ENCODE measurements around the gene ENTPD2. TPM values are rescaled to one million over a fixed set of nuclear protein-coding genes. Genes with fewer than 3 reads are reported as not detected.

ENTPD2 gene
- total RNA-seq, 4 donors from 2014 or later = 0.42 to 1.2 (median 1.0) TPM

DNA sequence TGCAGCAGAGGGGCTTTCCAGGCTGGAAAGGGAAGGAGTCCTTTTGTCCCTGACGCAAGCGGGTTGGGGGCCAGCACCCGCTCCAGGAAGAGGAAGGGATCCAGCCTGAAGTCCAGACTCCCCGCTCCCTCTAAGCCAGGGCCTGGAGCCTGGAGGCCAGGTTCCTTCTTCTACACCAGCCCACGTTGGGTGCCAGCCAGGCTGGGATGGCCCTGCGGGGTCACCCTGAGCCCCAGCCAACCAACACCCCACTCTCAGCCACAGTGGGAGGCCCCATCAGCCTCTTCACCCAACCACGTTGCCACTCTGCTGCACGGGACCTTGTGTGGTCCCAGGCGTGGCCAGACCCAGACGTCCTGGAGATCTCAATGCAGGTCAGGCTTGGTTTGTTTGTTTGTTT is 21.0 kb downstream of the ENTPD2 start:
- TF ChIP-seq EP300 (IDR thresholded peaks at IDR 0.05) (no peak), POLR2AphosphoS5 (IDR thresholded peaks at IDR 0.05) (no peak), POLR2A (IDR thresholded peaks at IDR 0.05; ENCODE audit: low read depth) (no peak)
- TF ChIP-seq, protein P1, sequence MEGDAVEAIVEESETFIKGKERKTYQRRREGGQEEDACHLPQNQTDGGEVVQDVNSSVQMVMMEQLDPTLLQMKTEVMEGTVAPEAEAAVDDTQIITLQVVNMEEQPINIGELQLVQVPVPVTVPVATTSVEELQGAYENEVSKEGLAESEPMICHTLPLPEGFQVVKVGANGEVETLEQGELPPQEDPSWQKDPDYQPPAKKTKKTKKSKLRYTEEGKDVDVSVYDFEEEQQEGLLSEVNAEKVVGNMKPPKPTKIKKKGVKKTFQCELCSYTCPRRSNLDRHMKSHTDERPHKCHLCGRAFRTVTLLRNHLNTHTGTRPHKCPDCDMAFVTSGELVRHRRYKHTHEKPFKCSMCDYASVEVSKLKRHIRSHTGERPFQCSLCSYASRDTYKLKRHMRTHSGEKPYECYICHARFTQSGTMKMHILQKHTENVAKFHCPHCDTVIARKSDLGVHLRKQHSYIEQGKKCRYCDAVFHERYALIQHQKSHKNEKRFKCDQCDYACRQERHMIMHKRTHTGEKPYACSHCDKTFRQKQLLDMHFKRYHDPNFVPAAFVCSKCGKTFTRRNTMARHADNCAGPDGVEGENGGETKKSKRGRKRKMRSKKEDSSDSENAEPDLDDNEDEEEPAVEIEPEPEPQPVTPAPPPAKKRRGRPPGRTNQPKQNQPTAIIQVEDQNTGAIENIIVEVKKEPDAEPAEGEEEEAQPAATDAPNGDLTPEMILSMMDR (IDR thresholded peaks at IDR 0.05) = no peak
- Histone ChIP-seq H3K27ac (replicated peaks in 1 of 4) (no peak overlapping the region), H3K4me3 (peak overlapping the region in 2 of 4 donors; percentile 27 to 39), H3K9me3 (no peaks in the 10 kb centered on the region), H3K27me3 (peaks cover 0 to 8% (median 0%) of the 10 kb centered on the region in 4 donors), H3K4me1 (peaks cover 20 to 34% (median 30%) of the 10 kb centered on the region in 4 donors), H3K36me3 (peaks cover 0 to 11% (median 9%) of the 10 kb centered on the region in 4 donors)
- 60% methylated on average over 5 of the region's 10 CpGs for WGBS
- intact Hi-C loops (cut with DNase I) = no loop called here
- DNase-seq (ENCODE audit: extremely low spot score) = no peak

DNA sequence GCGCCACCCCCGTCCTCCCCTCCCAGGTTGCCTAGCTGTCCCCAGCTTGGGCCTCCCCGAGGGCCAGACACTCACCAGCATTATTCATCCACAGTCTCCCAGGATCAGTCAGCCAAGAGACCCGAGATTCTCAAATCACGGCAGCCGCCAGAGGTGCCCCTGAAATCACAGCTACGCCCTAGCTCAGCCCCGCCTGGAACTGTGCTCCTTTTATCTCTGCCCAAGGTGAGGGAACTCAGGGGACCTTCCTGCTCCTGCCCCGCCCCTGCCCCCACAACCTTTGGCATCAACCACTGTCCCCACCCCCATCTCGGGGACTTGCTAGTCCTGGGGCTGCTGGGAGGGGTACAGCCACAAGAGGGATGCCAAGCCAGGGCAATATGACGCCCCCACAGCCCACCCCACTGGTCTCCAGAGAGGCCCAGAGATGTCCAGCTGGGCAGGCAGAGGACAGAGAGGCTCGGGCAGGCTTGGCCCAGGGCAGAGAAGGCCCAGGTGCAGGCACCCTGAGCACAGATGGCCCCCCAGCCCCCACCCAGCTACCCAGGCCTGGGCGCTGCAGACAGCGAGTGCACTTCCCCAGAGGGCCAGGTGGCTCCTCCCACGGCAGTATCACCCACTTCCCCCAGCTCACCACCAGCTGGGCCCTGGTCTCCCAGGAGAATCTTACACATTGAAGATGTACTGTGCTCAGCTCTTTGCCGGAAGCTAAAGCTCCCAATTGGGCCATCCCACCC is 21.8 kb downstream of the ENTPD2 start, which contains the start of gene FUT7:
TSS of gene FUT7 (minus strand) at position 185 of the 737 bp plus-strand sequence. CDS start at position 88, 97 bp downstream.
- Histone ChIP-seq H3K4me3 (peak within 1 kb of the TSS in 1 of 4 donors; percentile 38), H3K36me3 (peaks cover 0 to 3% (median 2%) of the 10 kb centered on the region in 4 donors), H3K9me3 (no peaks in the 10 kb centered on the region), H3K4me1 (peaks cover 26 to 40% (median 36%) of the 10 kb centered on the region in 4 donors), H3K27ac (replicated peaks in 1 of 4) (no peak within 1 kb of the TSS), H3K27me3 (peaks cover 0 to 8% (median 0%) of the 10 kb centered on the region in 4 donors)
- DNase-seq (ENCODE audit: extremely low spot score) = no peak
- 63% methylated on average over 13 of the region's 16 CpGs for WGBS
- intact Hi-C loops (cut with DNase I) = no loop called here
- no peak for TF ChIP-seq POLR2AphosphoS5 (IDR thresholded peaks at IDR 0.05)
- TF ChIP-seq, protein P1 (IDR thresholded peaks at IDR 0.05) = no peak
- TF ChIP-seq EP300 (IDR thresholded peaks at IDR 0.05) = no peak
- TF ChIP-seq POLR2A (IDR thresholded peaks at IDR 0.05; ENCODE audit: low read depth) = no peak

DNA sequence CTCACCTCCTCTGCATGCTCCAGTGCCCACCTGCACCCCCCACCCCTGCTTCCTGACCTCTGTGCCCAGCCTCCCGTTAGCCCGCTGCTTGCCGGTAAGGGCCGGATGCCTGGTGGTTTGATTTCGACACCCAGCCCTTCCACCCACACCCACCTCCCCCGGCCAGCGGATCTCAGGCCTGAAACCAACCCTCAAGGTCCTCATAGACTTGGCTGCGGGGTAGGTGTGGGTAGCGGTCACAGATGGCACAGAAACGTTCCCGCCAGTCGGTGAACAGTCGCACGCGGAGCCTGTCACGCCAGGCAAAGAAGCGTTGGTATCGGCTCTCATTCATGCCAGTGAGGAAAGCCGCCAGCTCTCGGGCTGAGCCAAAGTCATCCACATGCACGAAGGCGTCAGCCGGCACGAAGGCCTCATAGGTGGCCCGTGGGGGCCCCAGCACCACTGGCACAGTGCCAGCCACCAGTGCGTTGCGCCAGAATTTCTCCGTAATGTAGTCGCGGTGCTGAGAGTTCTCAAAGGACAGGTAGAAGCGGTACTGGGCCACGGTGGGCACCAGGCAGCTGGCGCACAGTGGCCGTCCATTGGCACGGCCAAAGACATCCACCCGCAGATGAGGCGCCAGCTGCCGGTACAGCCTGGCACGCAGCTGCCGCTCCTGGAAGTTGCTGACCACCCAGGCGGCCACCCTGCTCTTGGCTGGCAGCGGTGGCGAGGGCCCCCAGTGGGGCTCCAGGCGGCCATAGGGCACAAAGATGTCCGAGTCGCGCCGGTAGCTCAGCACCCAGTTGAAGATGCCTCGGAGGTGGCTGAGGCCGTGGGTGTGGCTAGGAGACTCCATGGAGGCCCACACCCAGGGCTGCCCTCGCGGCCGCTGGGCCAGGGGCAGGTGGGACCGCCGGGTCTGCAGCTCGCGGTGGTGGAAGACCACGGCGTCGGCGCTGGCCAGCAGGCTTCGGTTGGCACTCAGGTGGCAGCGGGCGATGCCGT is 23.0 kb downstream of the ENTPD2 start:
- H3K27ac ChIP-seq (replicated peaks in 1 of 4) = no peak overlapping the region
- peaks cover 0 to 8% (median 0%) of the 10 kb centered on the region in 4 donors for H3K27me3 ChIP-seq
- H3K4me1 ChIP-seq = peaks cover 34 to 53% (median 48%) of the 10 kb centered on the region in 4 donors
- intact Hi-C loops (cut with DNase I) = no loop called here
- WGBS = 85% methylated on average over 34 of the region's 65 CpGs
- no peaks in the 10 kb centered on the region for H3K9me3 ChIP-seq
- no peaks in the 10 kb centered on the region for H3K36me3 ChIP-seq
- no peak for TF ChIP-seq POLR2A (IDR thresholded peaks at IDR 0.05; ENCODE audit: low read depth)
- TF ChIP-seq POLR2AphosphoS5 (IDR thresholded peaks at IDR 0.05) = no peak
- TF ChIP-seq EP300 (IDR thresholded peaks at IDR 0.05) = no peak
- TF ChIP-seq, protein P1 (IDR thresholded peaks at IDR 0.05) = no peak
- no peak overlapping the region for H3K4me3 ChIP-seq
- DNase-seq (ENCODE audit: extremely low spot score) = no peak

DNA sequence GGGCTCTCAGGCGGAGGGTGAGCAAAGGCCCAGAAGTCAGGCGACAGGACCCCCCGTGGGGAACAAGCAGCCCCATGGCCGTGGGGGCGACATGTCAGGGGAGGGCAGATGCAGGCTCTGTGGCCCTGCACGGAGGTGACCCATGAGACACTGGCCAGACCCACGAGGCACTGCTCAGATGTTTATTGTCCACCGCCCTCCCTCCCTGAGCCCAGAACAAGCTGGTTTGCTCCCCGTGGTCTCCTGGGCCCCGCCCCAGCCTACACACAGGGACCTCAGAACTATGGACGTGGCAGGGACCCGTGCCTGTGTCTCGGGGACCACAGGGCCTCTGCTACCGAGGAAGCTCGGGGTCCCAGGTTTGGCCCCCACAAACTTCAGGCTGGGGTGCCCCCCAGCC is 23.9 kb downstream of the ENTPD2 start:
- Histone ChIP-seq H3K4me3 (no peak overlapping the region), H3K36me3 (no peaks in the 10 kb centered on the region), H3K4me1 (peaks cover 29 to 50% (median 48%) of the 10 kb centered on the region in 4 donors), H3K27me3 (peaks cover 0 to 7% (median 0%) of the 10 kb centered on the region in 4 donors), H3K27ac (replicated peaks in 1 of 4) (no peak overlapping the region), H3K9me3 (no peaks in the 10 kb centered on the region)
- no peak for TF ChIP-seq POLR2AphosphoS5 (IDR thresholded peaks at IDR 0.05)
- TF ChIP-seq POLR2A (IDR thresholded peaks at IDR 0.05; ENCODE audit: low read depth) = no peak
- no peak for TF ChIP-seq EP300 (IDR thresholded peaks at IDR 0.05)
- TF ChIP-seq, protein P1 (IDR thresholded peaks at IDR 0.05) = no peak
- no peak for DNase-seq (ENCODE audit: extremely low spot score)
- 81% methylated on average over 6 of the region's 15 CpGs for WGBS
- intact Hi-C loops (cut with DNase I) = no loop called here
